HepG2 (cell line): ENCODE measurements around the gene CSTF1. TPM values are rescaled to one million over a fixed set of nuclear protein-coding genes. Genes with fewer than 3 reads are reported as not detected.
A peak's percentile ranks its signal among the peaks of the same experiment; 100 is the strongest.

Experiments
- AGO1 ChIP-seq: fragments of 200-400 bp; formaldehyde crosslinking; IDR thresholded peaks from 2 replicates; pipeline ENCODE4 v1.6.1; 2017; ENCODE audit warnings: mild to moderate bottlenecking, low read depth, low read length, moderate library complexity; ENCODE audit not compliant: poor library complexity, severe bottlenecking
- CHCHD3 ChIP-seq: sonication (generic); formaldehyde crosslinking; IDR thresholded peaks from 2 replicates; pipeline ENCODE4 v1.8.0; 2022; ENCODE audit warnings: mild to moderate bottlenecking, missing genetic modification reagents, moderate library complexity
- CSRNP2 ChIP-seq: sonication (generic); formaldehyde crosslinking; conservative IDR thresholded peaks from 2 replicates; pipeline ENCODE4 v1.8.0; 2022; ENCODE audit warnings: low read depth, missing genetic modification reagents
- HNF4A ChIP-seq: sonication (generic); formaldehyde crosslinking; IDR thresholded peaks from 2 replicates; pipeline ENCODE4 v1.4.0; 2020; ENCODE audit warnings: missing genetic modification reagents
- ISX ChIP-seq: sonication (generic); formaldehyde crosslinking; conservative IDR thresholded peaks from 2 replicates; pipeline ENCODE4 v1.5.0; 2020; ENCODE audit warnings: missing genetic modification reagents
- MAX ChIP-seq: IDR thresholded peaks from 2 replicates; pipeline ENCODE4 v1.6.1; 2012; ENCODE audit warnings: inconsistent platforms
- SP1 ChIP-seq, 2 experiments: fragments of 450-650 bp in 1 of 2; sonication (generic) in 1 of 2; formaldehyde crosslinking in 1 of 2; IDR thresholded peaks; 2 replicates each; pipeline versions ENCODE4 v1.4.0 to v1.6.1; 2016 to 2020; ENCODE audit warnings: missing genetic modification reagents in 1 of 2
- TFDP2 ChIP-seq: sonication (generic); formaldehyde crosslinking; IDR thresholded peaks from 2 replicates; pipeline ENCODE4 v1.4.0; 2020; ENCODE audit warnings: missing genetic modification reagents
- ZNF143 ChIP-seq: sonication (generic); formaldehyde crosslinking; IDR thresholded peaks from 2 replicates; pipeline ENCODE4 v1.4.0; 2020; ENCODE audit warnings: missing genetic modification reagents
- ZNF276 ChIP-seq: sonication (generic); formaldehyde crosslinking; IDR thresholded peaks from 2 replicates; pipeline ENCODE4 v1.4.0; 2020; ENCODE audit warnings: mild to moderate bottlenecking, low read depth, missing genetic modification reagents
- ZNF446 ChIP-seq: sonication (generic); formaldehyde crosslinking; IDR thresholded peaks from 2 replicates; pipeline ENCODE4 v1.5.0; 2020; ENCODE audit warnings: mild to moderate bottlenecking, missing genetic modification reagents
- ZNF460 ChIP-seq: sonication (generic); formaldehyde crosslinking; IDR thresholded peaks from 2 replicates; pipeline ENCODE4 v1.5.1; 2020; ENCODE audit warnings: missing genetic modification reagents, mild to moderate bottlenecking, borderline replicate concordance
- ZNF549 ChIP-seq: sonication (generic); formaldehyde crosslinking; IDR thresholded peaks from 2 replicates; pipeline ENCODE4 v1.5.0; 2020; ENCODE audit warnings: missing genetic modification reagents
- polyA plus RNA-seq, 8 experiments: library from polyadenylated mRNA; depleted of rRNA in 3 of 8; stranded (reverse) in 7 of 8; unstranded in 1 of 8; fragments of >200 nt; fragmentation: Illumina TruSeq in 4 of 8; extraction: Trizol in 4 of 8; gene quantifications; 2 replicates each; pipeline versions ENCODE4 v1.2.1 to v1.2.3, GENCODE V29; 2011 to 2016; ENCODE audit warnings: low read depth in 4 of 8, missing spikeins in 1 of 8, mixed read lengths in 1 of 8; ENCODE audit not compliant: insufficient read depth in 1 of 8
- total RNA-seq, 5 experiments: library from RNA; depleted of rRNA; stranded (reverse); fragments of >200 nt; fragmentation: Illumina TruSeq; extraction: Trizol; gene quantifications; 2 replicates each; pipeline ENCODE4 v1.2.3, GENCODE V29; 2016; ENCODE audit warnings: low read depth in 1 of 5
- TF ChIP-seq, protein P1 (sequence below), 2 experiments: sonication (generic) in 1 of 2; formaldehyde crosslinking in 1 of 2; IDR thresholded peaks; 2 replicates each; pipeline versions ENCODE4 v1.4.0 to v1.6.1; 2016 to 2020; ENCODE audit warnings: borderline replicate concordance in 1 of 2, low read depth in 1 of 2, mild to moderate bottlenecking in 1 of 2, missing genetic modification reagents in 1 of 2
- TF ChIP-seq, protein P2 (sequence below): sonication (generic); formaldehyde crosslinking; IDR thresholded peaks from 2 replicates; pipeline ENCODE4 v1.4.0; 2020; ENCODE audit warnings: missing genetic modification reagents

Gene CSTF1
- total and polyA plus RNA-seq, 2 of the 13 experiments (the other 11 are each of a cell fraction or from before 2014, with no cell fraction given): 70.9 to 100 TPM

GRCh38 chr20:56360133-56360907 lies 32.1 kb upstream of the CSTF1 start (continued):
- TF ChIP-seq TFDP2 (no peak), ISX (CRISPR knock-in tag) (no peak), CHCHD3 (CRISPR knock-in tag) (no peak), MAX (no peak; the same call in 1 of the 2 replicates), CSRNP2 (CRISPR knock-in tag) (no peak), SP1 (IDR thresholded peaks at IDR 0.05) (no peak), SP1 (CRISPR knock-in tag; IDR thresholded peaks at IDR 0.05) (no peak), ZNF549 (no peak), ZNF276 (CRISPR knock-in tag) (0 out of 2 replicates have a peak, but pooled peaks have one; percentile 69), AGO1 (no peak), ZNF446 (CRISPR knock-in tag) (no peak), ZNF460 (CRISPR knock-in tag) (no peak), HNF4A (peak; percentile 79), ZNF143 (CRISPR knock-in tag) (no peak)
- TF ChIP-seq, protein P1, sequence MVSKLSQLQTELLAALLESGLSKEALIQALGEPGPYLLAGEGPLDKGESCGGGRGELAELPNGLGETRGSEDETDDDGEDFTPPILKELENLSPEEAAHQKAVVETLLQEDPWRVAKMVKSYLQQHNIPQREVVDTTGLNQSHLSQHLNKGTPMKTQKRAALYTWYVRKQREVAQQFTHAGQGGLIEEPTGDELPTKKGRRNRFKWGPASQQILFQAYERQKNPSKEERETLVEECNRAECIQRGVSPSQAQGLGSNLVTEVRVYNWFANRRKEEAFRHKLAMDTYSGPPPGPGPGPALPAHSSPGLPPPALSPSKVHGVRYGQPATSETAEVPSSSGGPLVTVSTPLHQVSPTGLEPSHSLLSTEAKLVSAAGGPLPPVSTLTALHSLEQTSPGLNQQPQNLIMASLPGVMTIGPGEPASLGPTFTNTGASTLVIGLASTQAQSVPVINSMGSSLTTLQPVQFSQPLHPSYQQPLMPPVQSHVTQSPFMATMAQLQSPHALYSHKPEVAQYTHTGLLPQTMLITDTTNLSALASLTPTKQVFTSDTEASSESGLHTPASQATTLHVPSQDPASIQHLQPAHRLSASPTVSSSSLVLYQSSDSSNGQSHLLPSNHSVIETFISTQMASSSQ (IDR thresholded peaks at IDR 0.05; ENCODE audit: low read depth): no peak
- TF ChIP-seq, protein P1 (CRISPR knock-in tag; IDR thresholded peaks at IDR 0.05; ENCODE audit: borderline replicate concordance): 0 out of 2 replicates have a peak, but pooled peaks have one; percentile 21
- TF ChIP-seq, protein P2, sequence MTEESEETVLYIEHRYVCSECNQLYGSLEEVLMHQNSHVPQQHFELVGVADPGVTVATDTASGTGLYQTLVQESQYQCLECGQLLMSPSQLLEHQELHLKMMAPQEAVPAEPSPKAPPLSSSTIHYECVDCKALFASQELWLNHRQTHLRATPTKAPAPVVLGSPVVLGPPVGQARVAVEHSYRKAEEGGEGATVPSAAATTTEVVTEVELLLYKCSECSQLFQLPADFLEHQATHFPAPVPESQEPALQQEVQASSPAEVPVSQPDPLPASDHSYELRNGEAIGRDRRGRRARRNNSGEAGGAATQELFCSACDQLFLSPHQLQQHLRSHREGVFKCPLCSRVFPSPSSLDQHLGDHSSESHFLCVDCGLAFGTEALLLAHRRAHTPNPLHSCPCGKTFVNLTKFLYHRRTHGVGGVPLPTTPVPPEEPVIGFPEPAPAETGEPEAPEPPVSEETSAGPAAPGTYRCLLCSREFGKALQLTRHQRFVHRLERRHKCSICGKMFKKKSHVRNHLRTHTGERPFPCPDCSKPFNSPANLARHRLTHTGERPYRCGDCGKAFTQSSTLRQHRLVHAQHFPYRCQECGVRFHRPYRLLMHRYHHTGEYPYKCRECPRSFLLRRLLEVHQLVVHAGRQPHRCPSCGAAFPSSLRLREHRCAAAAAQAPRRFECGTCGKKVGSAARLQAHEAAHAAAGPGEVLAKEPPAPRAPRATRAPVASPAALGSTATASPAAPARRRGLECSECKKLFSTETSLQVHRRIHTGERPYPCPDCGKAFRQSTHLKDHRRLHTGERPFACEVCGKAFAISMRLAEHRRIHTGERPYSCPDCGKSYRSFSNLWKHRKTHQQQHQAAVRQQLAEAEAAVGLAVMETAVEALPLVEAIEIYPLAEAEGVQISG (CRISPR knock-in tag): no peak; the same call in none of the 2 replicates
